ENCODE results near the gene BCAP29.

BCAP29 gene

DNA sequence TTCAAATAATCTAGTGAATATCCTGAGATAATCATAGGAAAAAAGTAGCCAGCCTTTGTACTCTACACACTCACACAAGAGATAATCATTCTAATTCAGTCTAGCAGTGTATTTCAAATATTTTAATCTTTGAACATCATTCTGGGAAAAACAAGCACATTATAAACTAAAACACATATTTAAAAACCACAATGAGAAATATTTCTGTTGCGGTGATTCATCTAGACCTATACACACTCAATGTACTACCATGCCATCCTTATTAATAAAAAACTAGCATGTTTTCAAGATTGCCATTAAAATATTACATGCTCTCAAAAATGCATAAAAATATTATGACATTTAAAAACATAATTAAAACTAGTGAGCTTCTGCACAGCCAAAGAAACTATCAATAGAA, 28.1 kb upstream of the BCAP29 start:
- TF ChIP-seq, protein P1, sequence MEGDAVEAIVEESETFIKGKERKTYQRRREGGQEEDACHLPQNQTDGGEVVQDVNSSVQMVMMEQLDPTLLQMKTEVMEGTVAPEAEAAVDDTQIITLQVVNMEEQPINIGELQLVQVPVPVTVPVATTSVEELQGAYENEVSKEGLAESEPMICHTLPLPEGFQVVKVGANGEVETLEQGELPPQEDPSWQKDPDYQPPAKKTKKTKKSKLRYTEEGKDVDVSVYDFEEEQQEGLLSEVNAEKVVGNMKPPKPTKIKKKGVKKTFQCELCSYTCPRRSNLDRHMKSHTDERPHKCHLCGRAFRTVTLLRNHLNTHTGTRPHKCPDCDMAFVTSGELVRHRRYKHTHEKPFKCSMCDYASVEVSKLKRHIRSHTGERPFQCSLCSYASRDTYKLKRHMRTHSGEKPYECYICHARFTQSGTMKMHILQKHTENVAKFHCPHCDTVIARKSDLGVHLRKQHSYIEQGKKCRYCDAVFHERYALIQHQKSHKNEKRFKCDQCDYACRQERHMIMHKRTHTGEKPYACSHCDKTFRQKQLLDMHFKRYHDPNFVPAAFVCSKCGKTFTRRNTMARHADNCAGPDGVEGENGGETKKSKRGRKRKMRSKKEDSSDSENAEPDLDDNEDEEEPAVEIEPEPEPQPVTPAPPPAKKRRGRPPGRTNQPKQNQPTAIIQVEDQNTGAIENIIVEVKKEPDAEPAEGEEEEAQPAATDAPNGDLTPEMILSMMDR (IDR thresholded peaks at IDR 0.05), result no peak
- DNase-seq (ENCODE audit: low spot score), result no peak
- Histone ChIP-seq H3K4me3 (no peak overlapping the region), H3K27ac (no peak overlapping the region)

DNA sequence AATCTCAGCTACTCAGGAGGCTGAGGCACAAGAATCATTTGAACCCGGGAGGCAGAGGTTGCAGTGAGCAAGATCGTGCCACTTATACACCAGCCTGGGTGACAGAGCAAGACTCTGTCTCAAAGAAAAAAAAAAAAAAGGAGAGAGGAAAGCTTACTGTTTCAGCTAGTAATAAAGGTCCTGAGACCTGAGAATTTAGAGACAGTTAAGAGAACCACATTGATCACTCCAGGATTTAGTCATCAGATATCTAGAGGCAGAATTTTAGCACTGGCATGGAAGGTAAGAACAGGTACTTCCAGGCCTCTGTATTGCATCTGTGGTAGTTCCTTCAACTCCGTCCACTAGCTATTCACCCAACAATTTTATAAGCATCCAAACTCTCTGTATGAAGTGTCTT, 24.2 kb upstream of the BCAP29 start:
- no peak overlapping the region for H3K4me3 ChIP-seq

DNA sequence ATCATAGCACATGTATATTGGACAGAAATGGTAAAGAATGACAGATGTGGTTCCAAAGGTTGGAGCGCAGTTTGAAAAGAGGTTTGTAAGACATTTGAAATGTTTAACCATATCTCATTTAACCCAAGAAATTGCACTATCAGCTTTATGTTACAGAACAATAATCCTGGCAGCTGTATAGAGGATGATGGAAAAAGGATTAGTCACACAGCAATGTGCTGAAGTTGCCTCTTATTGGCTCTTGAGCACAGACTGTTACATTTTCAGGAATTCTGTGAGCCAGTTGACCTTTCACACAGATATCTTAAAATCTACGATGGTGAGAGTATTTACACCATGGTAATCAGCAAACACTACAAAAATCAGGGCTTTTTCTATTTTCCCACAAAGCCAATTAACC, 20.2 kb upstream of the BCAP29 start:
- TF ChIP-seq, protein P1 (IDR thresholded peaks at IDR 0.05), result no peak
- DNase-seq (ENCODE audit: low spot score), result no peak
- Histone ChIP-seq H3K4me3 (no peak overlapping the region), H3K27ac (no peak overlapping the region)

More for the DNA sequence above, 24.2 kb upstream of the BCAP29 start:
- TF ChIP-seq, protein P1 (IDR thresholded peaks at IDR 0.05), result no peak
- no peak for DNase-seq (ENCODE audit: low spot score)
- H3K27ac ChIP-seq, result no peak overlapping the region

DNA sequence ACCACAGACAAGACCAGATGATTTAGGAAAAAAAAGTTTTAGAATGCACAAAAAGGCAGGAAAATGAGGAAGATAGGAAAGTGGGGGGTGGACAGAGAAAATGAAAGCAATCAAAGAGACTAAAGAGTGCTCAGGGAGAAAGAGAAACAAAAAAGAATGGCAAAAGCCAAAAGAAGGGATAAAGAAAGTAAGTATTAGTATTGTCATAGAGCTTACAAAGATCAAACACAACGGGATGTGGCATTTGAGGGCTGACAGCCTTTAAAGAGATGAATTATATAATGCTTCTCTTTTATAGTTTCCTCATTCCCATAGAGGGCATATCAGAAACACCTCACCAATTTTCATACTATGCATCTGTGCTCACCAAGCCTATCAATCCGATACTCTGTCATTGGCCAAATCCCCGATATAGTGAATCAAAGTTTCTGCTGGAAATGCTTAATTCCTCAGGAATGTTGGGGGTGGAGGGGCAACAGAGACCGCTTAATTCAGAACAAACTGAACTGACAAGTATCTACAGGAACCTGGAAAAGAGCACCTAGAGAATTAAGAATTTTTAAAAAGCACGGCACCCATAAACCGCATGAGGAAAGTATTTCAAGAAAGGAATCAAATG, 19.0 kb upstream of the BCAP29 start:
- no peak overlapping the region for H3K27ac ChIP-seq
- TF ChIP-seq, protein P1 (IDR thresholded peaks at IDR 0.05), result no peak
- H3K4me3 ChIP-seq, result no peak overlapping the region
- DNase-seq (ENCODE audit: low spot score), result no peak

DNA sequence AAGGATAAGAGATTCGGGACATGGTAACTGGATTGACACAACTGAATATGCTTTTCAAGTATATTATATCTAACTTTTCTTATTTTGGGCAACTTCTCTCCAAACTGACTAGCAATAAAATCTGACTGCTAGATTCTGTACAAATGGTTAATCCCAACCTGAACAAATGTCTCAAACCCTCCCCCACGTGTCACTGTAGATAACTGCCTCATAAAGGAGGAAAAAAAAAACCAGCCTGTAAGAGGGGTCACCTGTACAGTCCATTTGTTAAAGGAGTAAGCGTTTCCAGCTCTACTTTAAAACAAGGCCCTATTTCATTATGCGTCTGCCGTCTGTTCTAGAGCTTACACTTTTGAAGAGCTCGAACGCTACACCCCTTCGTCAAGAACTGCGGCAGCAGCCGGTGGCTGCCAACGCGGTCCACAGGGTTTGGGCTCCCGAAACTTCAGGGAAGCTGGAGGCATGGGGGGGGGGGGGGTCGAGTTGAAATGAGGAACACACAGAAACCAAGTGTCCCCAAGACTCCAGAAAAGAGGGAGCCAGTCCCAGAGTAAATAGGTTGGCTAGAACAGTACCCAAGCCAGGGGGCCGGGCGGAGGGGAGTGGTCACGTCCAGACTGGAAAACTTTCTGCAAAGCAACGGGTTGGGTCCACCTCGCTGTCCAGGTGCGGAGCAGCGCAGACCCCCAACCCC, 16.8 kb upstream of the BCAP29 start:
- peak overlapping the region; percentile 94 to 96 for H3K27ac ChIP-seq
- no peak for DNase-seq (ENCODE audit: low spot score)
- H3K4me3 ChIP-seq, result peak overlapping the region; percentile 98
- TF ChIP-seq, protein P1 (IDR thresholded peaks at IDR 0.05), result no peak

DNA sequence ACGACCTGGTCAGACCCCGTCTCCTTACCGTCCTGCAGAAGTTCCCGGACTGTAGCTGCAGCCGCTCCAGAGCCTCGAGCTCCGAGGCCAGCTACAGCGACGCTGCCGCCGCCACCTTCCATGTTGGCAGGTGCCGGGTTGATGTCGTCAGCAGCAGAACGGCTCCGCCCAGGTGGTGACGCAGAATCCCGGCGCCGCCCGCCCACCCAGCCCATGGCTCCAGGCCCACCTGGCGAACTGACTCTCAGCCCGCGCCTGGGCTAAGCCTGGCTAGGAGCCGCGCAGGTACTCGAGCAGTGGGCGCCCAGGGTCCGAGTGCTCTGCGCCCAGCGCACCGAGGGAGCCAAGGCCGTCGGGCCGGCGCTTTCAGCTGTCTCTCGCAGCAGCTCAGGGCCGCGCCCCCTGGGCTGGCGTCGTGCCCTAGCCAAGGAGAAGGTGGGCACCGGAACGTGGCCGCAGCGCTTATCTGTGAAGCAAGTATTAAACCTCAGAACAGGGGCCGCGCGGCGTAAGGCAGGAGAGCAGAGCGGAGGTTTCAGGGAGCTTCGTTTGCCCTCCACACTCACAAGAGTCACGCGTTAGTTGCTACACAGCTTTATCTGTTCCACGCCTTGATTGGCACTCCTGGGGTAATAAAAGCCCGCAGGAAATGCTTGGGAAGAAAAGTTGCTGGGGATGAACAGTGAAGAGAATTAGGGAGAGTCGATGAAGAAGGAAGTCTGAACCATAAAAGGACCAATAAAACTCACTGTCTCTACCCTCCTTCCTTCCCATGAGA, 16.1 kb upstream of the BCAP29 start, which contains the start of the genes COG5 and DUS4L:
TSS of gene COG5 (minus strand) at position 146 of the 778 bp plus-strand sequence. CDS start at position 122, 24 bp downstream.
TSS of gene DUS4L (plus strand) at position 197 of the 778 bp plus-strand sequence. CDS start 3,100 bp downstream, outside the sequence.
- Histone ChIP-seq H3K4me3 (peak within 1 kb of the TSS; percentile 98), H3K27ac (peak within 1 kb of the TSS; percentile 94 to 96)
- DNase-seq (ENCODE audit: low spot score), result peak; percentile 93
- TF ChIP-seq, protein P1 (IDR thresholded peaks at IDR 0.05), result no peak
